Measurements from ENCODE around the gene CFAP107.
"Not testable (repeated sequence)": the region's sequence is repeated elsewhere in the genome, so short reads cannot be mapped to it uniquely, and the experiment has no call there.

The CFAP107 gene

DNA sequence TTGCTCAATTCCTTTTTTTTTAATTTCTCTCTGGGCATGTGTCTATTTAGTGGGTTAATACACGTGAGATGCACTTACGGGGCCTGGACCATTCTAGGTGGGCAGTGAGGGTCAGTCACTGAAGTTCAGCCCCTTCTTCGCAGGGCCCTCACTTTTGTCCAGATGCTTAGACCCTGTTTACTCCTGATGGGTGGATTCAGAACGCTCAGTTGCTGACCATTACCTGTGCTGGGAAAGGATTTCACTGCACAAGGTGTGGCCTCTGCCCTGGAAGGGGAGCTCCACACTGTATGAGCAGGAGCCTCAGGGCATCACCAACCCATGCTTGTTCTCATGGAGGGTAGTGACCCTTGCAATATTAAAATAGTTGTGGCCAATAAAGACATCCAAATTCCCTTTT, 32.1 kb downstream of the CFAP107 start:
- no peak for DNase-seq (ENCODE audit: low read depth in 1 of 2, low spot score in 1 of 2)
- Histone ChIP-seq H3K4me3 (replicated peaks; ENCODE audit: insufficient read depth, low read length) (no peak overlapping the region), H3K27ac (replicated peaks) (no peak overlapping the region), H3K27me3 (ENCODE audit: insufficient read depth, poor library complexity, severe bottlenecking) (no peaks in the 10 kb centered on the region)
- TF ChIP-seq, protein P1, sequence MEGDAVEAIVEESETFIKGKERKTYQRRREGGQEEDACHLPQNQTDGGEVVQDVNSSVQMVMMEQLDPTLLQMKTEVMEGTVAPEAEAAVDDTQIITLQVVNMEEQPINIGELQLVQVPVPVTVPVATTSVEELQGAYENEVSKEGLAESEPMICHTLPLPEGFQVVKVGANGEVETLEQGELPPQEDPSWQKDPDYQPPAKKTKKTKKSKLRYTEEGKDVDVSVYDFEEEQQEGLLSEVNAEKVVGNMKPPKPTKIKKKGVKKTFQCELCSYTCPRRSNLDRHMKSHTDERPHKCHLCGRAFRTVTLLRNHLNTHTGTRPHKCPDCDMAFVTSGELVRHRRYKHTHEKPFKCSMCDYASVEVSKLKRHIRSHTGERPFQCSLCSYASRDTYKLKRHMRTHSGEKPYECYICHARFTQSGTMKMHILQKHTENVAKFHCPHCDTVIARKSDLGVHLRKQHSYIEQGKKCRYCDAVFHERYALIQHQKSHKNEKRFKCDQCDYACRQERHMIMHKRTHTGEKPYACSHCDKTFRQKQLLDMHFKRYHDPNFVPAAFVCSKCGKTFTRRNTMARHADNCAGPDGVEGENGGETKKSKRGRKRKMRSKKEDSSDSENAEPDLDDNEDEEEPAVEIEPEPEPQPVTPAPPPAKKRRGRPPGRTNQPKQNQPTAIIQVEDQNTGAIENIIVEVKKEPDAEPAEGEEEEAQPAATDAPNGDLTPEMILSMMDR (IDR thresholded peaks at IDR 0.05; ENCODE audit: insufficient read depth, low read length): no peak
- TF ChIP-seq SPI1 (IDR thresholded peaks at IDR 0.05; ENCODE audit: borderline replicate concordance, low read depth): no peak
- no peak for TF ChIP-seq GABPA (IDR thresholded peaks at IDR 0.05; ENCODE audit: low read depth)
- no peak for TF ChIP-seq POLR2AphosphoS5 (IDR thresholded peaks at IDR 0.05; ENCODE audit: low read depth)
- TF ChIP-seq, protein P2, sequence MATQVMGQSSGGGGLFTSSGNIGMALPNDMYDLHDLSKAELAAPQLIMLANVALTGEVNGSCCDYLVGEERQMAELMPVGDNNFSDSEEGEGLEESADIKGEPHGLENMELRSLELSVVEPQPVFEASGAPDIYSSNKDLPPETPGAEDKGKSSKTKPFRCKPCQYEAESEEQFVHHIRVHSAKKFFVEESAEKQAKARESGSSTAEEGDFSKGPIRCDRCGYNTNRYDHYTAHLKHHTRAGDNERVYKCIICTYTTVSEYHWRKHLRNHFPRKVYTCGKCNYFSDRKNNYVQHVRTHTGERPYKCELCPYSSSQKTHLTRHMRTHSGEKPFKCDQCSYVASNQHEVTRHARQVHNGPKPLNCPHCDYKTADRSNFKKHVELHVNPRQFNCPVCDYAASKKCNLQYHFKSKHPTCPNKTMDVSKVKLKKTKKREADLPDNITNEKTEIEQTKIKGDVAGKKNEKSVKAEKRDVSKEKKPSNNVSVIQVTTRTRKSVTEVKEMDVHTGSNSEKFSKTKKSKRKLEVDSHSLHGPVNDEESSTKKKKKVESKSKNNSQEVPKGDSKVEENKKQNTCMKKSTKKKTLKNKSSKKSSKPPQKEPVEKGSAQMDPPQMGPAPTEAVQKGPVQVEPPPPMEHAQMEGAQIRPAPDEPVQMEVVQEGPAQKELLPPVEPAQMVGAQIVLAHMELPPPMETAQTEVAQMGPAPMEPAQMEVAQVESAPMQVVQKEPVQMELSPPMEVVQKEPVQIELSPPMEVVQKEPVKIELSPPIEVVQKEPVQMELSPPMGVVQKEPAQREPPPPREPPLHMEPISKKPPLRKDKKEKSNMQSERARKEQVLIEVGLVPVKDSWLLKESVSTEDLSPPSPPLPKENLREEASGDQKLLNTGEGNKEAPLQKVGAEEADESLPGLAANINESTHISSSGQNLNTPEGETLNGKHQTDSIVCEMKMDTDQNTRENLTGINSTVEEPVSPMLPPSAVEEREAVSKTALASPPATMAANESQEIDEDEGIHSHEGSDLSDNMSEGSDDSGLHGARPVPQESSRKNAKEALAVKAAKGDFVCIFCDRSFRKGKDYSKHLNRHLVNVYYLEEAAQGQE (IDR thresholded peaks at IDR 0.05; ENCODE audit: insufficient replicate concordance, low read depth): no peak

DNA sequence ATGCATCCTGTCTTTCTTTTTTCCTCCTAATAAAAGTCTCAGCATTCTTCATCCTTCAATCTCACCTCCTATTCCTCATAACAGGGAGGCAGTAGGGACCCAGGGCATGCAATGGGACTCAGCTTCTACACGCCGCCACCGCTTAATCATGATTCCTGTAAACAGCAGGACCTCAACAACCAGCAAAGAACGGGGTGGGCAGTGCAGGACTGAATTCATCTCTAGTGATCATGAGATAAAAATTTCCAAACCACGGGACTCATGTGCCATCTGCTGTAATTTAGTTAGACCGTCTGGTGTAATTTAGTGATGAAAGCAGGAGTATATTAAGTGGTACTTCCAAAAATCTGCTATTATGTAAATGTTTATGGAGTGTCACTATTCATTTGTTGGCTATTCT, 32.9 kb downstream of the CFAP107 start:
- Histone ChIP-seq H3K27ac (replicated peaks) (no peak overlapping the region), H3K27me3 (ENCODE audit: insufficient read depth, poor library complexity, severe bottlenecking) (no peaks in the 10 kb centered on the region), H3K4me3 (replicated peaks; ENCODE audit: insufficient read depth, low read length) (no peak overlapping the region)
- TF ChIP-seq, protein P2 (IDR thresholded peaks at IDR 0.05; ENCODE audit: insufficient replicate concordance, low read depth): no peak
- no peak for TF ChIP-seq GABPA (IDR thresholded peaks at IDR 0.05; ENCODE audit: low read depth)
- TF ChIP-seq, protein P1 (IDR thresholded peaks at IDR 0.05; ENCODE audit: insufficient read depth, low read length): no peak
- no peak for TF ChIP-seq SPI1 (IDR thresholded peaks at IDR 0.05; ENCODE audit: borderline replicate concordance, low read depth)
- no peak for TF ChIP-seq POLR2AphosphoS5 (IDR thresholded peaks at IDR 0.05; ENCODE audit: low read depth)
- no peak for DNase-seq (ENCODE audit: low read depth in 1 of 2, low spot score in 1 of 2)

DNA sequence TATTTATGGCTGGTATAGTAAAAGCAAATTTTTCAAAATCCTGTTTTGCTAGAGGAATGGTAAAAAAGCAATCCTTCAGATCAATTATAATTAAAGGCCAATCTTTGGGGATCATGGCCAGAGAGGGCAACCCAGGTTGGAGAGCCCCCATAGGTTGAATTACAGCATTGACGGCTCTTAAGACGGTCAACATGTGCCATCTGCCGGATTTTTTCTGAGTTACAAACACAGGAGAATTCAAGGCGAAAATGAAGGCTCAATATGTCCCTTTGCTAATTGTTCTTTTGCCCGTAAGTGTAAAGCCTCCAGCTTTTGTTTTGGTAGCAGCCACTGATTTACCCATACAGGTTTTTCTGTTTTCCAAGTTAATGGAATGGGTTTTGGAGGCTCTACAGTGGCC, 35.5 kb downstream of the CFAP107 start:
- not testable (repeated sequence) for H3K27ac ChIP-seq (replicated peaks); DNase-seq (ENCODE audit: low read depth in 1 of 2, low spot score in 1 of 2); H3K27me3 ChIP-seq (ENCODE audit: insufficient read depth, poor library complexity, severe bottlenecking); H3K4me3 ChIP-seq (replicated peaks; ENCODE audit: insufficient read depth, low read length)

DNA sequence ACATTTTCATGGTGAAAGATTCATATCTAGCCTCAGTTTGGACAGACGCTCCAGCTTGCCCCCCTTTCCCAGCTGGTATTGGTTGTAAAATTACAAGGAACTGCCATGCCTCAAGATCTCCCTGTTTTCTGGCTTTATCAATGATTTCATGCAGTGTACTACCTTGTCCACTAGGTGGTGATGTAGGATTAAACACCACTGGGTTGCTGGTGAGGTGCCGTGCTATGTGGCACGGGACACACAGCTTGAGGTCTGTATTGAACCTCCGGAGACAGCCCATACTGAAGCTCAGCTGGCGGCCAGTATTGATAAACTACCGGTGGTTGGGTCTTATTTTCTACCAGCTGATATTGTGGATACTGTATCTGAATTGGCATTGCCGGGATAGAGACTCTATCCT, 37.8 kb downstream of the CFAP107 start:
- peak in 1 of 2 experiments; percentile 39 for DNase-seq (ENCODE audit: low read depth in 1 of 2, low spot score in 1 of 2)

DNA sequence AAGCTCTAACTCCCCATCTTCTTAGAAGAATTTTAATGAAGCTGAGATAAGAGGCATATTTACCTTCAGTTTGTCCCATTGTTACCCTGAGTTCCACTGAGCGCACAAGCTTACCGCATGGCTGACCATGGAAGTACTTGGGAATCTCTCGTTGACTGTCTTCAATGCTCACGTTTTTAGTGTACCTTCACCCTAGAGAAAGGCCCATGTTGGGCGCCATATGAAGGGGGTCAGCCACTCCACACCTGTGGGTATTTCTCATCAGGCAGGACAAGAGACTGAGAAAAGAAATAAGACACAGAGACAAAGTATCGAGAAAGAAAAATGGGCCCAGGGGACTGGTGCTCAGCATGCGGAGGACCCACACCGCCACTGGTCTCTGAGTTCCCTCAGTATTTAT, 38.7 kb downstream of the CFAP107 start:
- H3K27me3 ChIP-seq (ENCODE audit: insufficient read depth, poor library complexity, severe bottlenecking); H3K4me3 ChIP-seq (replicated peaks; ENCODE audit: insufficient read depth, low read length); DNase-seq (ENCODE audit: low read depth in 1 of 2, low spot score in 1 of 2); H3K27ac ChIP-seq (replicated peaks): not testable (repeated sequence)

More for the DNA sequence above, 37.8 kb downstream of the CFAP107 start:
- not testable (repeated sequence) for H3K27ac ChIP-seq (replicated peaks); H3K27me3 ChIP-seq (ENCODE audit: insufficient read depth, poor library complexity, severe bottlenecking); H3K4me3 ChIP-seq (replicated peaks; ENCODE audit: insufficient read depth, low read length)

DNA sequence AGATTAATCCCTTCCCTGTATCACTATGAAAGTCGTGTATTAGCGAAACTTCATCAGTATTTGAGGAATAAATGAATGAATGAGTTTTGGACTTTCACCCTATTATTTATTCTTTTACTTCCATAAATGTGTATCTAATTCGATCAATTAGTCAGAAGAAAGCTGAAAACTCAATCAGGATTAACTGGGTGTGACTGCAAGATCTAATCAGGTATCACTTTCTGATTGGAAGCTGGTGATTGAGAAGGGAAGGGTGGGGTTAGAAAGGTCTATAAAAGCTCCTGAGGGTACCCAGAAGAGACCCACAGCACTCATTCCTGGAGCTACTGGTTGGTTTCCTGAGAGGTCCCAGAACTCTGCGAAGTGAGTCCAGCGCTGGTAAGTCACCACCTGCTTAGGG, 45.1 kb downstream of the CFAP107 start, which contains the start of gene PRAMEF1:
Gene PRAMEF1, plus strand, starts transcription at position 301 of the 400 bp plus-strand sequence. CDS start 1,831 bp downstream, outside the sequence.
- H3K27ac ChIP-seq (replicated peaks); H3K27me3 ChIP-seq (ENCODE audit: insufficient read depth, poor library complexity, severe bottlenecking); H3K4me3 ChIP-seq (replicated peaks; ENCODE audit: insufficient read depth, low read length); DNase-seq (ENCODE audit: low read depth in 1 of 2, low spot score in 1 of 2): not testable (repeated sequence)
